ENCODE results near the gene PCED1B.
"Not testable (repeated sequence)": the region's sequence is repeated elsewhere in the genome, so short reads cannot be mapped to it uniquely, and the experiment has no call there.

Gene PCED1B

DNA sequence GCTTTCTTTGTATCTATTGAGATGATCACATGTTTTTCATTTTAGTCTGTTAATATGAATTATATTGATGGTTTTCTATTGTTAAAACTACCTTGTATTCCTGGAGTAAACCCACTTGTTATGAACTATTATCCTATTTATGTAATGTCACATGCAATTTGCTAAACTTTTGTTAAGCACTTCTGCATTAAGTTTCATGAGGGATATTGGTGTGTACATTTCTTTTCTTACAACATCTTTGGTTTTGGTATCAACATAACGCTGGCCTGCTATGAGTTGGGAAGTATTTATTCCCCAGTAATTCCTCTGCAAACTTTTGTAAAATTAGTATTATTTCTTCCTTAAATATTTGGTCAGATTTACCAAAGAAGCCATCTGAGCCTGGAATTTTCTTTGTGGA, 46.8 kb downstream of the PCED1B start:
- no peak for DNase-seq

DNA sequence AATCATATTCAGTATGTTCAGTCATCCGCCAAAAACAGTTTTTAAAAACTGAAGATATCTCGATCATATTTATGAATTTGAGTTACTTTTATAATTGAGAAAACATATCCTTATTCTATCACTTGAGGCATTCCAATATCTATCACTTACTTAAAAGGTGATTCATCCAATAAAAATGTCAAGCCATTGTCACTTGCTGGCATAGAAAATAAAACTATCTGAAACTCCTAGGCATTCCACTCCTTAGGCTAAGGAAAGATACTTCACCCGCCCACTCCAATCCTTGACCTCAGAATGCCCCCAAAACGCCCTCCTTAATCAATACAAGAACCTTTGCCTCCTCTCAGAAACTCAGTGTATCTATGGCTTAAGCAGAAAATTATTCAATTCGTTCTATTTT, 51.6 kb downstream of the PCED1B start:
- DNase-seq, result no peak

DNA sequence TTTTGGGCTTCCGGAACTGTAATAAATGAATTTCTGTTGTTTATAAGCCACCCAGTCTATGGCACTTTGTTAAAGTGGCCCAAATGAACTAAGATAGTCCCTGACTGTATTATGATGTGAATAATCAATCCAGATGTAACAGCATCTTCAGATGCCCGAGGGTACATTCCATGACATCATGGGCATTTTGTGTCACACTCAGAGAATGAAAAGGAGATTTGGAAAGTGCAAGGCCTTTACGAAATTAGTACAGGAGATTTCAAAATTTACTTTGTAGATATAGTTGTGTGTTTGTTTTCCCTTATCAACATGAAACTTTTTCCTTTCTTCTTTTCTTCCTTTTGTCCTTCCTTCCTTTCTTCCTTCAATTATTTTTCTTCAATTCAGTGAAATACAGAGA, 54.6 kb downstream of the PCED1B start:
- DNase-seq, result no peak

DNA sequence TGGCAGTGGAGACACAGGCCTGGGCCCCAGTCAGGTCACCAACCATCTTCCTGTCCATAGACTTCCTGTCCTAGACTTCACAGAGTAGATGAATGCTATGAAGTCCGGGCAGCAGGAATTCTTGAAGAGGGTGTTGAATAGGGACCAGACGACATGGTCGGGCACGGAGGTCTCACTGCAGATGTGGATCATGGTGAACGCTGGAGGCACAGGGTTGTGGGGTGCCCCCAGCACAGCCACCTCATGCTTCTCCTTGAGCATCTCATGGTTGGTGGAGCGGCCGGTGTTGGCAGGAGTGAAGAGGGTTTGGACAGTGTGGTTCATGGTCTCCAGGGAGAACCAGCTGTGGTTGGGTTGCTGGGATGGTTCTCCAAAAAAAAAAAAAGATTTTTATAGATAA, 56.2 kb downstream of the PCED1B start:
- DNase-seq, result no peak

DNA sequence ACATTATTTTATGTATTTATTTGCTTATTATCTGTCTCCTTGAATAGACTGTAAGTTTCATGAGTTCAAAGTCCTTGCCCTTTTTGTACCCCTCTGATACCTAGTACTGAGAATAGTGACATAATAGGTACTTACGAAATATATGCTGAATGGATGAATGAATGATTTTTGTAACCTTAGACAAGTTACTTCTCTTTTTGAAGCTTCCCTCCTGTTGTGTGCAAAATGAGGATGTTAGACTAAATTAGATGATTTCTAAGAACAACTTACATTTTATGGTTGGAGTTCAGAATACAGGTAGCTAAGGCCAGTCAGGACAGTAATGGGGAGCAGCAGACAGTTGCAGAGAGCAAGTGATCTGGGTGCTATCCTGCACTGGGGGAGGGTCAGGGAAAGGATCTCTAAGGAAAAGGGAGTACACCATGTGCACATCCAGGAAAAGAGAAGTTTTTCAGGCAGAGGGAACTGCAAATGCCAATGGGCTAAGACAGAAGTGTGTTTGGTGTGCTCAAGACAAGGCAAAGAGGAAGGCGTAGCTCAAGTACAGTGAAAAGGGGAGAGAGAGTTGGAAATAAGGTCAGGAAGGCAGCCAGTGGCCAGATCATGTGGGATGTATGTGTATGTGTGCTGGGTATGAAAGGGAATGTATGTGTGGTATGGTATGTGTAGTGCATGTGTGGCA, 59.7 kb downstream of the PCED1B start:
- no peak for DNase-seq

DNA sequence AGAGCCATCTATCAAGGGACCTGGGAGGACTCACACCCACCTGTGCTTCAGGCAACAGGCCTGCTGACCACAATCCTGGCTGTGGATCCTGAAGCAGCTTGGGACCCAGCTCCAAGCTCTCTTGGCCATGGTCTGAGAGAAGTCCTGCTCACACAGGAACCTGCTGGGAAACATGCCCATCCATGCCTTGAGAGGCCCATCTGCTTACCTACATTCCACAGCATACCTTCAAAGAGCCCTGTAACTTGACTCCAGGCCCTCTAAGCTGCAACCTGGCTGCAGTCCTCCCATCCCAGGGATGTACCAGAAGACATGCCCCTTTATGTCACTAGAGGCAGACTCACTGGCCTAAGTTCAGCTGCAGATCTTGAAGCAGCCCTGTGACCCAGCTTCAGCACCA, 62.0 kb downstream of the PCED1B start:
- DNase-seq, result no peak

DNA sequence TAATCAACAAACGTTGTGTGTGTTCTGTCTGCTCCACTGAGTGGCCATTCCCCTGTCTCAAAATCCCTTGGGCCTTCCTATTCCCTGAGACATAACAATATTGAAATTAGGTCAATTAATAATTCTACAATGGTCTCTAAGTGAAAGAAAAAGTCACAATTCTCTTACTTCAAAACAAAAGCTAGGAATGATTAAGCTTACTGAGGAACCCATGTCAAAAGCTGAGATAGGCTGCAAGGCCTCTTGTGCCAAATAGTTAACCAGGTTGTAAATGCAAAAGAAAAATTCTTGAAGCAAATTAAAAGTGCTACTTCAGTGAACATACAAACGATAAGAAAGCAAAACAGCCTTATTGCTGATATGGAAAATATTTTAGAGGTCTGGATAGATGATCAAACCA, 65.3 kb downstream of the PCED1B start:
- DNase-seq, result no peak

DNA sequence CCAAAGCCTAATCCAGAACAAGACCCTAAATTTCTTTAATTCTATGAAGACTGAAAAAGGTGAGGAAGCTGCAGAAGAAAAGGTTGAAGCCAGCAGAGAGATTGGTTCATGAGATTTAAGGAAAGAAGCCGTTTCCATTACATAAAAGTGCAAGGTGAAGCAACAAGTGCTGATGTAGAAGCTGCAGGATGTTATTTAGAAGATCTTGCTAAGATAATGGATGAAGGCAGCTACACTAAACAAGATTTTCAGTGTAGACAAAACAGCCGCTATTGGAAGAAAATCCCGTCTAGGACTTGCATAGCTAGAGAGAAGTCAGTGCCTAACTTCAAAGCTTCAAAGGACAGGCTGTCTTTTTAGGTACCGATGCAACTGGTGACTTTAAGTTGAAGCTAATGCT, 65.8 kb downstream of the PCED1B start:
- DNase-seq, result peak in 1 of 2 donors; percentile 20

DNA sequence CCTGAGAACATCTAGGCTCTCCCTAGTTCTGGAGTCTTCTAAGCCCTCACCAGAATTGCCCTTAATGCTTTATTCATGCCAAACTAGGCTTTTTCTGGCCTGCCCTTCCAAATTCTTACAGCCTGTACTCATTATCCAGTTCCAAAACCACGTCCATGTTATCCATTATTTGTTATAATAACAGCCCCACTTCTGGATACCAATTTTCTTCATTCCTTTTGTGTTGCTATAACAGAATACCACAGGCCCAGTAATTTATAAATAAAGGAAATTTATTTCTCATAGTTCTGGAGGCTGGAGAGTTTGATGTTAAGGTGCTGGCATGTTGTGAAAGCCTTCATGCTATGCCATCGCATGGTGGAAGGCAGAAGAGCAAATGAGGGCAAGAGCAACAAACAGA, 68.3 kb downstream of the PCED1B start:
- no peak for DNase-seq

DNA sequence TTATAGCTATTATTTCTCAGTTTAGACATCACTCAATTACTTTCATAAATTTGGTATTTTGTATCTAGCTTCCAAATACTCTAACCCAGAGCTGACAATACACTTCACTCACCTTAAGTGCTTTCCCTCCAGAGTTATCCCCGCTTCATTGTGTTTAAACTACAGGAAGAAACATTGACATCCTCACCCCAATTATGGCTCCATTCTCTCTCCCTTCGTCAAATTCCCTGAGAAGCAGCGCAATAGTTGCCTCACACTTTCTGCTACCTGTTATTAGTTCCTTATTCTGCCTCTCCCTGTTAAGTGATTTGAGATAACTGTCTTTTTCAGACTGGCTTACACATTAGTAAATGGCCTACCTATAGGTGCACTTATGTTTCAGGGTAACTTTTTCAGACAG, 69.7 kb downstream of the PCED1B start:
- DNase-seq, result no peak

DNA sequence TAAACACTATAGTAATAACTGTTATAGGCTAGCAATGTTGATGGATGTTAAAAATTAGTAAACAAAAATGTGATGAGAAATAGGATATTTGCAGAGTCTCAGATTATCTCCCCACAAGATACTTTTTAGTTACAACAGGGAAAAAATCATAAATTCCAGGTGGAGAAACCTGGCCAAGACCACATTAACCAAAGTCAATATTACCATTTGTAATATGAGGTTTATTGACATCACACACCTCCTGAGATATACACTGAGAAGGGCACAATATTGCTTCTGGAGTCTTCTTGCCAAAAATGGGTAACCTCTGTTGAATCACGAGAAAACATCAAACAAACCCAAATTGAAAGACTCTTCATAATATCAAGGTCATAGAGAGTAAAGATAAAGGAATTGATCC, 72.7 kb downstream of the PCED1B start:
- no peak for DNase-seq

DNA sequence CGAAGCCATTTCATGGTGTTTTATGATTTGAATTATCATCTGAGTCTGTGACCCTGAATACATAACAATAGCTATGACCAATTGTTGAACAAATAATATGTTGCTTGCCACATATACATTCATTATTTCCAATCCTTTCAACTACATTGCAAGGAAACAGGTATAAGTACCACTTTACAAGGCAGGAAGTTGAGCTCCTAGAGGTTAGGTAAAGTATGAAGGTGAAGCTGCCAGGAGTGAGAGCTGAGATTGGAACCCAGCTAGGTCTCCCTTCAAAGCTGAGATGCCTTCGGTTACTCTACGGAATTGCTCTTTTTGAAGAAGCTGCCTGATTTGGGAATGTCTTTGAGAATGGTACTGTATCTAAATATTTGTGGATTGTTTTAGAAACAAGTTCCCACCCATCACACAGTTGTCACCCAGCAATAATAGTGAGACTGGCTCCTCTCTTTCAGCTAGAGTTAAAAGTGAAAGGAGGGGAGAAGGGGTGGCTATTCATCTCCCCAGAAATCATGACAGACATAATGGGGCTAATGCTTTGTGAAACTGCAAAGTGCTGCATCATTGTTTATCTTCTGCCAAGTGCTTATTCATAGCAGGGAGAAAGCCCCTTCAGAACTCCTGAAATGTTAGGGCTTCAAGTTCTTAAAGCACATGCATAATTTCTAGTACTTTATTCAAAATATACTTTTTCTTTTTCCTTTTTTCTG, 76.2 kb downstream of the PCED1B start:
- no peak for DNase-seq

DNA sequence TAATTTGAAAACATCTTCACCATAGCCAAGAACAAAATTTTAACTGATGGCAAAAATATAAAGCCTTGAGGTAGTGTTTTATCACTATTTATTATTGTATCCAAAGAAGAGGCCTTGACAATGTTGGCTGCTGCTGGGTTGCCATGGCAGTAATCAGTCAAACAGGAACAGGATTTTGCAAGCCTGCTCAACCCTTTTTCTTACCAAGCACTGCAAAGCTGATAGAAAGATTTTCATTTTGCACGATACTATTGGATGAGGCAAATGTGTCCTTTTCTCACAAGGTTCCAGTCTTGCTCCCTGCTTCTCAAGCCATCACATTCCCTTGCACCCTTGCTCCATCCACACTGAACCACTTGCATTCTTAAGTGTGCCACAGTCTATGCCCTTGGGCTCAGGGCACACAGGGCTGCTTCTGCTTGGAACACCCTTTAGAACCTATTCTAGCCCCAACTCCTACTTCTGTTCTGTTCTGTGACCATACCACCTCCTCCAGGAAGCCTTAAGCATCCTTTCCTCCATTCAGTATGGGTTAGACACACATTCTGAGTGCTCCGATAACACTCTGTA, 76.8 kb downstream of the PCED1B start:
- DNase-seq, result peak in 1 of 2 donors; percentile 26

DNA sequence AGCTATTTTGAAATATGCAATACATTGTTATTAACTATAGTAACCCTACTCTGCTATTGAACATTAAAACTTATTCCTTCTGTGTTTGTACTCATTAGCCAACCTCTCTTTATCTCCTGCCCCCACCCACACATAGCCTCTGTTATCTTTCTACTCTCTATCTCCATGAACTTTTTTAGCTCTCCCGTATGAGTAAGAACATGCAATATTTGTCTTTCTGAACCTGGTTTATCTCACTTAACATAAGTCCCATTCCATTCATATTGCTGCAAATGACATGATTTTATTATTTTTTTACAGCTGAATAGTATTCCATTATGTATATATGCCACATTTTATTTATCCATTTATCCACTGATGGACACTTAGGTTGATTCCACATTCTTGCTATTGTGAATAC, 79.4 kb downstream of the PCED1B start:
- no peak for DNase-seq

DNA sequence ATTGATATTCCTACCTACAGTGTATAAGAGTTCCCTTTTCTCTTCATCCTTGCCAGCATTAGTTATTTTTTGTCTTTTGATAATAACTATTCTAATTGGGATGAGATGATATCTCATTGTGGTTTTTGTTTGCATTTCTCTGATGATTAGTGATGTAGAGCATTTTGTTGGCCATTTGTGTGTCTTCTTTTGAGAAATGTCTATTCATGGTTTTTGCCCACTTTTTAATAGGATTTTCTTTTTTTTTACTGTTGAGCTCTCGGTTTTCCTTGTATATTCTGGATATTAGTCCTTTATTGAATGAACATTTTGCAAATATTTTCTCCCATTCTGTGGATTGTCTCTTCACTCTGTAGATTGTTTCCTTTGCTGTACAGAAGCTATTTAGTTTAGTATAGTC, 79.9 kb downstream of the PCED1B start:
- no peak for DNase-seq

DNA sequence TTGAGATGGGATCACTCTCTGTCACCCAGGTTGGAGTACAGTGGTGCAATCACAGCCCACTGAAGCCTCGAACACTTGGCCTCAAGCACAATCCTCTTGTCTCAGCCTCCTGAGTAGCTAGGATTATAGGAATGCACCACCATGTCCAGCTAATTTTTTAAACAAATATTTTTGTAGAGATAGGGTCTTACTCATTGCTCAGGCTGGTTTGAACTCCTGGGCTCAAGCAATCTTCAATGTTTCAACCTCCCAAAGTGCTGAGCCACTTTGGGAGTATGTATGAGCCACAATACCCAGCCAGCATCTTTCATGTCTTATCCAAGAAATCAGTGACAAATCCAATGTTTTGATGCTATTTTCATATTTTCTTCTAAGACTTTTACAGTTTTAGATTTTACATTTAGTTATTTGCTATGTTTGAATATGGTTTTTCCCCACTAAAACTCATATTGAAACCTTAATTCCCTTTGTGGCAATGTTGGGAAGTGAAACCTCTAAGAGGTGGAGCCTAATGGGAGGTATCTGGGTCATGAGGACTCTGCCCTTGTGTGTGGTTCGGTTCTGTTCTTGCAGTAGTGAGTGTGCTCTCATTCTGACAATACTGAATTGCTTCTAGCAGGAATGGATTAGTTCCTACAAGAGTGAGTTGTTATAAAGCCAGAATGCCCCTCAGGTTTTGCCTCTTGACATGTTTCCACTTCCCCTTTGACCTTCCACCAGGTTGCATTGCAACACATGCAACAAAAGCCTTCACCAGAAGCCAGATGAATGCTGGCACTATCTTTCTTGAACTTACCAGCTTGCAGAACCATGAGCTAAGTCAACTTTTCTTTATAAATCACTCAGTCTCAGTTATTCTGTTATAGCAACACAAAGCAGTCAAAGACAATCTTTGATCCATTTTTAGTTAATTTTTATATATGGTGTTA, 81.2 kb downstream of the PCED1B start:
- no peak for DNase-seq

DNA sequence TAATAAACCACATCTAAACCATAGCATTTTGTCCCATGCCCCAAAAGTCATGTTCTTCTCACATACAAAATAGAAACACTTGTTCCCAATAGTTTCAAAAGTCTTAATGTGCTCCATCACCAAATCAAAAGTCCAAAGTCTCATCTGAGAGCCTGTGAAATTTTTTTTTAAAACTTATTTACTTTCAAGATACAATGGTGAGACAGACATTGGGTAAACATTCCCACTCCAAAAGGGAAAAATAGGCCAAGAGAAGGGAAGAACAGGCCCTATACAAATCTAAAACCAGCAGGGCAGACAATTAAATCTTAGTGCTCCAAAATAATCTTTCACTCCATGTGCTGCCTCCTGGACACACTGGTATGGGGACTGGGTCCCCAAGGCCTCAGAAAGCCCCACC, 84.7 kb downstream of the PCED1B start:
- no peak for DNase-seq

DNA sequence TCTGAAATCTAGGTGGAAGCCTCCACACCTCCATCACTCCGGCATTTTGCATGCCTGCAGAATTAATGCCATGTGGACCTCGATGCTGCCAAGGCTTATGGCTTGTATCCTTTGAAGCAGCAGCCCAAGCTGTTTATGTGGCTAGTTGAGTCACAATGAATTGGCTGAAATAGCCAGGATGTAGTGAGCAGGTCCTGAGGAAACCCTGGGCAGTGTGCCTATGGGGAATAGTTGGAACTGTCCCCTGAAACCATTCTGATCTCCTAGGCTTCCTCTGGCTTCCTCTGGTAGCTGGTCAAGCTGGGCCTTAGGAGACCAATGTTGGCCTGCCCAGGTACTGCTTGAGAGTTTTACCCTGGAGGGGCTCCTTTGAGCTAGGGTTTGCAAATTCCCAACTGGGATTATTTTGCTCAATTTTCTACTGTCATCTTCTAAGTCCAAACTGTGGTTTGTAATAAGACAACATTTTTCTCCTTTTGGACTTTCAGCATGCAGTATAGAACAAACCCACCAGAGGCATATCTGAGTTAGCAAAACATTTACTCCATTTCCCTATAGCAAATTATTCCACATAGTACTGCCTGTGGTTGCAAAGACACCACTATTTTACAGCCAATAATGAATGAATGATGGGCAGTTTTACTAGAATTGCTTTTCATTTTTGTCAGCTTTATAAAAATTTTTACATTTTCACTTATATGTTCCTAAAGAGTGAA, 85.5 kb downstream of the PCED1B start:
- no peak for DNase-seq

DNA sequence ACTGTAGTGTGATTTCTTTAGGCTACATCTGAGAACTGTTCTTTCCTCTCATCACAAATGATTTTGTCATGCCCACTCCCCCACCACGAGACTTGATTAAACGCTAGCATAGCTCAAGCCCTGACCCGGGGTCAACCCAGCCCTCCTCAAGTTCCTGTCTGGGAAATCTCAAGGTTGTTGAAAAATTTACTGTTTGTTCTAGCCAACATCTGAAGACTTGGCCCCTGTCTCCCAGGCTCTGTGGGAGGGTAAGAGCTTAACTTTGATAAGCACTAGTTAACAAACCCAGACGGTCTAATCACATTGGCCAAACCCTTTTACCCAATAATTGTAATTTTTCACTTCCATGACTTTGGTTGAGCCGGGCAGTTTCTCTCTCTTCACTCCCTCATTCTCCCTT, 86.5 kb downstream of the PCED1B start:
- no peak for DNase-seq

DNA sequence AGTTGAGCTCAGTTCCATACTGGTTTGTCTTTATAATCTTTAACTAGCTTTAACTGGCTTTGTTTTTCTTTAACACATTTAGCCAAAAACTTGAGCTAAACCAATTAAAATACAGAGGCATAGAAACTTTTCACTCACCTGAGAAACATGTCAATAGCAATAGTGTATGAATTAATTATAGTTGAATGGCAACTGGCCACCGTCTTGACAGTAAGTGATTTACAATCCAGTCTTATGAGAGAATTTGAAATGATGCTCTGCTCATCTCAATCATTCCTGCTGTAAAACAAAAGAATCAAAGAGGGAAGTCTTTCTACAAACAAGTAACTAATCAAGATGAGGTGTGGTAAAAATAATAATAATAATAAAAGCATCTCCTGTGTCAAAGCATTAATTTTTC, 86.9 kb downstream of the PCED1B start:
- no peak for DNase-seq

DNA sequence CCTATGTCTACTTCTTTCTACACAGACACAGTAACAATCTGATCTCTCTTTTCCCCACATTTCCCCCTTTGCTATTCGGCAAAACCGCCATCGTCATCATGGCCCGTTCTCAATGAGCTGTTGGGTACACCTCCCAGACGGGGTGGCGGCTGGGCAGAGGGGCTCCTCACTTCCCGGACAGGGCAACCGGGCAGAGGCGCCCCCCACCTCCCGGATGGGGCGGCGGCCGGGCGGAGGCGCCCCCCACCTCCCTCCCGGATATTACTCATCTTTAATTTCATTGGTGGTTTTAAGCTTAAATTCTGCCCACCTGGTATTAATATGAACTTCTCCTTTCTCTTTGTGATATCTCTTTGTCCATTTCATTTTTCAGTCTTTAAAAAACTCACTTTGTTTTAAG, 90.9 kb downstream of the PCED1B start:
- not testable (repeated sequence) for DNase-seq

DNA sequence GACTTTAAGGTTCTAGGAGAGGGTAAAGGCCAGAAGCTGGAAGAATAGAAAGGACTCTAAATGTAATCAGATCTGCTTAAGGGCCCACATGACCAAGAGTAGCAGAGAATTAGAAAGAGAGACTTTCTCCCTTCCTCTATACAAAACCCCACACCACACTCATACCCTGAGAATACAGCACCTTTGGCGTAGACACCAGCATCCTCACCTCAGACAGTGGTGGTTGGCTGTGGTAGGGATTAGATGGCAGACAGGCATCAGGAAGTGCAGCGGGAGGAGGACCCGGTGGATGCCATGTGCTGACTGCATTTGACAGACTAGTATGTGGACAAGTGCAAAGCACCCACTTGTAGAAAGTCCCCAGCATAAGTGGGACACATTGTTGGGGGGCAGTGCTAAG, 98.6 kb downstream of the PCED1B start:
- DNase-seq, result no peak

All from CD4-positive, alpha-beta T cell treated with Interleukin-4 for 1 hour (primary cell).